Kidney tubule cell (primary cell): Measurements from ENCODE around the gene IRF4.

ENCODE experiments used
- DNase-seq: peaks from one replicate; pipeline ENCODE4 v3.0.0-alpha.2; 2018; ENCODE audit warnings: low spot score

Gene IRF4

DNA sequence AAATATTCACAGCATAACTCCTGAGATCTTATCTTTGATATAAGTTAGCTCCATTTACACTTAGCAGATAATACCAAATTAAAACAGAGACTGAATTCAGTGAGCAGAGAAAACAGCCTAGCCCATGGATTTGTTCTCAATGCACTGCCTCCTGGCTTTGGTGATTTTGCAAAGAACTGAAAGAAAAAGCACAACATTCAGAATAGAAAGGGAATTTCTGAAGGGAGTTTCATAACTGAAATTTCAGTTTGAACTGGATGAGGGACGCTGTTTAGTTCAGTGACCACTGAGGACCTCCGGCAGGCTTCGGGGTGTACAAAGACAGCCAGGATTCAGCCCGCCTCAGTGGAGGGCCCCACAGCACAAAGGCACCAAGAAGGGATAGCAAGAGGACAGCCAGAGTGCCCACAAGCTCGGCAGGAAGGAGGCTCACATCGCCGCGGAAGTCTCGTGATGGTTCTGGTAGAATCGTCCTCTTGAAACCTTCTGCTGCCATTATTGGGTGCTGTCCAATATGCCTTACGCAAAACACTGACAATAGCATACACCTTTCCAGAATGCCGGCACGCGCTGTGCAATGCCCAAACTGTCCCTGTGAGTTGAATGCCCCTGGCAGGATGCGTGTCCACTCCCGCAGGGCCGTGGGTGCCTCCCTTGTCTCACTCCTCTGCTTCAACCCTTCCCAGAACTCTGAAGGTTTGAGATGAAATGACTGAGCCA, 9.7 kb upstream of the IRF4 start:
- DNase-seq: no peak

DNA sequence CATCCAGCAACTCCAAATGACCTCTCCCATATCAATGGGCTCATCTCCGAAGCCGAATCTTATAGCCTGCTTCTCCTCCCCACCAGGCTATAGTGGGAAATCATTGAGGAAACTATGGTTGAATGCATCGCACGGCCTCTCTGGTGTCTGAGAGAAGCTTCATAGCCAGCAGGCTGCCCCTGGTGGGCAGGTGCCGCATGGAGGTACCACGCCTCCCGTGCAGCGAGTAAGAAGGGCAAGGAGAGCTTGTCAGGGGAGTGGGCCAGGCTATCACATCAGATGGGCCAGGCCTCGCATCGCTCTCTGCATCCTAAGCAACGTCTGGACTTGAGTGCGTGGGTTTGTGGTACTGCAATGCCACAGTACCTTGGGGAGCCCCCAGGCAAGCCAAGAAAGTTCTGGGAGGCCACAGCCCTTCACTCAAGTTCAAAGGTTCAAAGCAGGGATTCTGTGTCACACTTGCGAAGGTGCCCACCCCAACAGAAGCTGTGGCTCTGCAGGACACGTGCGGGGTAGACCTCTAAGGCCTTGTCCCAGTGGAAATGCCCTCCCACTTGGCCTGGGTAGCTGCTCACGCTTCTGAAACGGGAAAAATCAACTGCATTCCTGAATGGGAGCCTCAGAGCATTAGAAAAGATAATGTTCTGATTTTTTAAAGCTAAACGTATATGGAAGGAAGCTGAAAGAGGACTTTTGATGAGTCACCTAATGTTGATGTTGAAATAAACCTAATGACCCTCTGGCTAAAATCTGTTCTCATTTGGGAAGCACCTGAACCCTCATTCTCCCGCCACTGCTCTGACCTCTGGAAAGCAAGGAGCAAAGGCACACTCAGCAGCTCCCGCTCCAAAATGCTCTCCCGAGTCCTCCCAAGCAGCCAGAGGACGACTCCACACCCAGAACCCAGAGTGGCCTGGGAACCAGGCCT, 8.4 kb upstream of the IRF4 start:
- no peak for DNase-seq

DNA sequence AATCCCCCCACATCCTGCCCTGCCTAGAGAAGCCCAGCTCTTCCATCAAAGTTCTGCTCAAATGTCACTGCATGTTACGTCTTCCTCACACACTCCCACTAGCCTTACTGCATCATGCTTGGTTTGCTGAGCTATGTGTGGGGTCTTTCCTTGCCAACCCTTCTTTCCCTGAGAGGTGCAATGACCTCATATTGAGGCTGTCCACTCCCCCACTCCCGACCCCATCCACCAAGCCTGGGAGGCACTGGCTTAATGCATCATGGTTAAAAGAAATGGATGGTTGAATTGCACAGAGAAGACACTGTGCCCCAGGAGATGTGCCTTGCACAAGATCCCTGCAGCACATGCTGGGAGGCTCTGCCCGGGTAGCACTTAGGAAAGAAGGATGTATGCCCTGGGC, 7.7 kb upstream of the IRF4 start:
- DNase-seq: no peak

DNA sequence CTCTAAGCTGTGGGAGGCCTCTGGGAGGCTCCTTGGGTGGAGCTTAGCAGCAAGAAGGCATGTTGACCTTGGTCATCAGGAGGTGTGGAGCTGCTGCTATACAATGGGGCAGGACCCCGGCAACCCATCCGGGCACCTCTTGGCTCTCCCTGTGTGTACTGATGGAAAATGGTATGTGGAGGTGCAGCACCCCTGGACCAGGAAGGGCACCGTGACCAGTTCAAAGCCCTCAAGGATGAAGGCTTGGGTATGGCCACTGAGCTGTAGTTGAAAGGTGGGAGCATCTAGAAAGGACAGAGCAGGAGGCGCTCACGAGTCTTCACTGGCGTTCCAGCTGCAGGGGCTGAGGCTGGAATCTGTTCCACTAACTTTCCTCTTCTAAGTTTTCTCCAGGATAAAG, 6.7 kb upstream of the IRF4 start:
- DNase-seq: no peak

DNA sequence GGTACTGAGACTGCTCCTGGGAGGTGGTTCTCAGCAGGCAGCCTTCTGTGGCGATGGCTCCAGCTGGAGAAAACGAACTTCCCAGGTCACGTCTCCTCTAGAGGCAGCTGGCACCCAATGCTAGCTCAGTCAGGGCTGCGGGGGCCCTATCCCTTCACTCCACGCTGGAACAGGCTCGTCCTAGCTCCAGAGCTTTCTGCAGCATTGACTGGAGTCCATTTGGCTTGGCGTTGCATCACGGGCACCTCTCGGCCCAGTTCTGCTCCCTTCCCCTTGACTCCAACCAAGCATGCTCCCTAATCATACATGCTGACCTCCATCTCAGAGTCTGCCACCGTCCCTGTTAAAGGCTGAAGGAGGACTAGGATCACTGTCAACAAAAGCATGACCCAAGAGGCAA, 5.9 kb upstream of the IRF4 start:
- no peak for DNase-seq

DNA sequence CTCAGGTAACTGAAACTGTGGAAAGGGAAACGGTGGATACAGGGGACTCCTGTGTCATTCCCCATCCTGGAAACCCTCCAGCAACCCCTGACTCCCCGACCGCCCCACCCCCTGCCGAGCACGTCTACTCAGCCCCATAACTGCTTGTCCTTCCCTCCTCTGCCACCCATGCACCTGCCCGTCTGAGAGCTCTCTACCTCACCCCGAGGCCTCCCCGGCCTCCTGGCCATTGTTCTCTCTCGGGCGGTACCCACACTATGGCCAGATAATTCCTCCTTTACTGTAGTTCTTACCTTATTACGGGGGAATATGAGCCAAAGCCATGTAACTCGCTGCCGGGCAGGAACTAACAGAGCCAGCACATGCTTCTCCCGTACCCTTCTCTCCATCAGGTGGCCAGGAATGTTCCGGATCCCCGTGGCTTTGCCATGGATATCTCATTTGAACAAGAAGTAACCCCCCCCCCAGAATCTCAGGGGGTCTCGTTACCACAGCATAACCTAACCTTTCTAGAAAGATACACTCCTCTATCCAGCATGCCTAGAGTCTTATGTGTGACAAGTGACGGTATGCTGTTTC, 4.8 kb upstream of the IRF4 start:
- DNase-seq: no peak

DNA sequence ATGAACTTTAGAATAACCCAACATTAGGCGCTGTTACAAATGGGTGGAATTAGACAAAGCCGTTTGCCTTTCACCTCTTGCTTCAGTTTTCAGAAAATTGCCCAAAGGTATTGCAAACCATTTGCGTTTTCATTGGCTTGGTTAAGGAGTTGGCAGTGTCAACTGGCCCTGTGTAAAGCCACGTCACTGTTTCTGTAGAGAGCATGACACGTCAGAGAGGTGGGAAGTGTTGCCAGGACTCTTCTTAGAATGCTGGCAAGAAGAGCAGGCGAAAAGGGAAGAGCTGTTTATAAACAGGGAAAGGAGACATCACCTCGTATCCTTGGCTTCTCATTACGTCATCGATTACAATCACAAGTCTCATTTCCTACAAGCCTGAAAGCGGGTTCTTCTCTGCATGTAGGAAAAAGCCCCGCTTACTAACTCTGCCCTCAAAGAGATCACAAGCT, 4.2 kb upstream of the IRF4 start:
- no peak for DNase-seq

DNA sequence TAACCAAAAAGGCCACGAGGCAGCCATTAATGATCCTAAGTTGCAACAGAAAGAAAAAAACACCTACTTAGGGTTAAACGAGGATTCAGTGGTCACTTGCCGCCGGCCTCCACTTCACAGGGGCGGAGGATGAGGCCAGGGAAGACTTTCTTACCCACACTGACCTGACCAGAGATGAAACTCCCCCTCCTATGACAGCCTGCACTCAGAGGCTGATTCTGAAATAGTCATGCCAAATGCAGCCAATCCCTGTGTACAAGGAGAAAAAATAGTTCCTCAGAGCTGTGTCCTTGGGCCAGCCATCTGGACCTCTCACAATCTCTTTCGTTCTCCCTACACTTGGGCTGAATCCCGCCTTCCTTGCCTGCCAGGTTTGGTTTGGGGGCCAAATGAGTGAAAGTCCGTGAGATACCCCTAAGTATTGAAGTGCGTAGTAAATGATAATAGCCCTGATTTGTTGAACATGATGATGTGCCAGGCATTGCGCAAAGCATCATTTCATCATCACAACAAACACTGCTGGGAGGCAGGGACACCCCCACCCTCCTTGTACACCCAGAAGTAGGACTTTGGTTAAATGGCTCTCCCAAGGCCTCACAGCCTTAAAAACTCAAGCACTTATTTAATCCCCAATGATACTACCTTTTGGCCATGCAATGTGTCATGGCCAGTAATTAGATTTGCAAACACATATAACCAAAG, 3.2 kb upstream of the IRF4 start:
- no peak for DNase-seq

DNA sequence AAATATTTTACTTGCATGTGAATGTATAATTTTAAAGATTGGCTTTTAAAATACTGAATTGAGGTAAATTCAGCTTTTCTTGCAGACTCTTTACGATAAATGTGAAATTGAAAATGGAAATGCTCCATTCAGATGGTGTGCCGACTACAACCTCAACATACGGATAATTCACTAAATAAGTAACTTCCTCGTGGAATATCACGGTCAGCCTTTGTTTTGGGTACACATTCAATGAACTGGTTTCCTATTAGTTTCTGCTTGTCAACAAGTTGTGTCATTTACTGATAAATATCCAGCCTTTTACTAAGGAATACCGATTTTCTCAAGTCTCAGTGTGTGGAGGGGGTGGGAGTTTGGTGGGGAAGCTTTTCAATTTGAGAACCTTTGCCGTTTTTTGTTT, 2.4 kb upstream of the IRF4 start:
- no peak for DNase-seq

DNA sequence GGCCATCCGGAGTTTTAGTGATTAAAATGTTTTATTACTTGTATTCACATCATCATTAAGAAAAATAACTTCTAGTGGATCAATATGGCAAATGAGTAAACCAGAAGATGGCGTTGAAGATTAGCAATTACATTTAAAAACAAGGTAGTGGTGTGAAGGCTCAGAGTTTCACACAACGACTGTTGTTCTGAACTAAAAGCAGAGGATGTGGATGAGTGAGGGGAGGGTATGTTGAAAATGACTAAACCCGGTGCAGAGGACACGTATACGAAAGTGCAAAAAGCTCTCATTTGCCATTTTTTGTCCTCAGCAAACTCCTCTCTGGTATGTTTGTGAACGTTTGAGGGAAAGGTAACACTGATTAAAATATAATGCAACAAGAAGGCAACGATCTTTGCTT, 1.9 kb upstream of the IRF4 start:
- no peak for DNase-seq

DNA sequence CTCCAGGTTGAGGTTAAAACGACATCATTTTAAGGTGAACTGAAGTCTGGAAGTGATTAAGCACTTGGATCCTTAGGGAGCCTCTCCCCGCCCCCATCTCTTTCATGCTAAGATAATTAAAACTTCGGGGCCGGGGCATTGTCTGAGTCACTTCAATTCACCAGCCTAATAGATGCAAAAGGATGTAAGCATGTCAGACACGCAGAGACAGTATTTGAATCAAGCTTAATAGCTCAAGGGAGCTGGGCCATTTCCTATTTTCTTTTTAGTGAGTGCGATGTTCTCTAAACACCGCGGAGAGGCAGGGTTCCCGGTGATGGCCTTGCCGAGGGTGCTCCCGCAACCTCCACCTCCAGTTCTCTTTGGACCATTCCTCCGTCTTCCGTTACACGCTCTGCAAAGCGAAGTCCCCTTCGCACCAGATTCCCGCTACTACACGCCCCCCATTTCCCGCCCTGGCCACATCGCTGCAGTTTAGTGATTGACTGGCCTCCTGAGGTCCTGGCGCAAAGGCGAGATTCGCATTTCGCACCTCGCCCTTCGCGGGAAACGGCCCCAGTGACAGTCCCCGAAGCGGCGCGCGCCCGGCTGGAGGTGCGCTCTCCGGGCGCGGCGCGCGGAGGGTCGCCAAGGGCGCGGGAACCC, 516 bp upstream of the IRF4 start:
- DNase-seq: peak; percentile 5

DNA sequence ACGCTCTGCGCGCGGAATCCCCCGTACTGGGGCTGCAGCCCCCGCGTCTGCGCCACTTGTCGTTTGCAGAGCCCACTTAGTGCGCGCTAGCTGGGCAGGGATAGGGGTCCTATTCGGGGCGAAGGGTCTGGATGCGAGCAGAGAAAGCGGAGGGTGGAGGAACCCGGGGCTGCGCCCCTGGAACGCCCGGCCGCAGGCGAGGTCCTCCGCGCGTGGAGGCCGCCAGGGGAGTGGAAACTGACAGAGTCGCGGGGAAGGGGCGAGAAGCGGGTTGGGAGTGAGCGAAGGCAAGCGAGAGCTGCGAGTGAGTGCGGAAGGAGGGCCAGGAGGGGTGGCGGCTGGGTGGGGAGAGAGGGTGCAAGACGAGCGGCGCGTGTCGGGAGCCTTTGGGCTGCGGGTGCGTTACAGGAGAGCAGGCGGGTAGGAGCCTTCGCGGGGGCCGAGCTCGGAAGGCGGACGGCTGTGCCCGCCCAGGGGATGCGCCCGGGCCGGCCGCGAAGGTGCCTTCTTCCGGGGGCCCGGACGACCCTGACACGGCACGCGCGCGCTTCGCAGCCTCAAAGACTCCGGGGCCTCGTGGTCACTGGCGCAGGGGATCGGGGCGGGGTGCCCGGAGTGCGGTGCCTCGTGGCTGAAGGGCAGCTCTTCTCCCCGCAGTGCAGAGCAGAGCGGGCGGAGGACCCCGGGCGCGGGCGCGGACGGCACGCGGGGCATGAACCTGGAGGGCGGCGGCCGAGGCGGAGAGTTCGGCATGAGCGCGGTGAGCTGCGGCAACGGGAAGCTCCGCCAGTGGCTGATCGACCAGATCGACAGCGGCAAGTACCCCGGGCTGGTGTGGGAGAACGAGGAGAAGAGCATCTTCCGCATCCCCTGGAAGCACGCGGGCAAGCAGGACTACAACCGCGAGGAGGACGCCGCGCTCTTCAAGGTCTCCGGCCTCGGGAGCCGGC, 1.2 kb downstream of the IRF4 start:
- no peak for DNase-seq

DNA sequence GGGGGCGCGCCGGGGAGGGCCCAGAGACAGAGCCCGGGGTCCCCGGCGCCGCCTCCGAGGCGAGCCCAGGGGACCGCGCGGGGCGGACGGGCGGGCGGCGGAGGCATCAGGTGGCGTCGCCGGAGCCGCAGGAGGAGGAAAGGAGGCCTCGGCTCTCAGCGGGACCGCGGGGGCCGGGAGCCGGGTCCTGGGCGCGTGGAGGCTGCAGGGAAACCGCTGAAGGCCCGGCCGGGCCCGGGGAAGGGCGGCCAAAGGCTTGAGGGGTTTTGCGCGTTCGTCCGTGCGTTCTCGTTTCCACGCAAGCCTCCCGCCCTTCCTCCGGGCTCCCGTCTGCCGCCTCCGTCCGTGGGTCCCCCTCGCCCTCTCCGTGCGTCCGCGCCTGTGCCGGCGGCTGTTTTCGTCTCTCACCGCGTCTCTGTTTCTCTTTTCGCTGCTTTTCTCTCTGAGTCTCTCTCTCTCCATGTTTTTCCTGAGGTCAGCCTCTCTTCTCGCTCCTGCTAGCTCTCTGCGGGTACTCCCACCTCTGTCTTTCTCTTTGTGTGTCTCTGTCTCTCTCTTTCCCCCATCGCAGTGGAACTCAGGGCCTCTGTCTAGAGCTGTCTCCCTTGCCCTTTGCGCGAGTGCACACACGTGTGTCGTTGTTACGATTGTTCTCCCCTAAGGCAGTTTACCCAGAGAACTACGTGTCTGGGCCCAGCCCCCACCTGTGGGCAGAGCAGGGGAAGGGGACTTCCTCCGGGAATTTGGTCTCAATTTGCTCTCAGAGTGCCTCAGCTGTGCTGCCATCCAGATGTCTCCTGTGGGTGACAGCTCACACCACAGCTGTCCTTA, 2.1 kb downstream of the IRF4 start:
- DNase-seq: no peak

DNA sequence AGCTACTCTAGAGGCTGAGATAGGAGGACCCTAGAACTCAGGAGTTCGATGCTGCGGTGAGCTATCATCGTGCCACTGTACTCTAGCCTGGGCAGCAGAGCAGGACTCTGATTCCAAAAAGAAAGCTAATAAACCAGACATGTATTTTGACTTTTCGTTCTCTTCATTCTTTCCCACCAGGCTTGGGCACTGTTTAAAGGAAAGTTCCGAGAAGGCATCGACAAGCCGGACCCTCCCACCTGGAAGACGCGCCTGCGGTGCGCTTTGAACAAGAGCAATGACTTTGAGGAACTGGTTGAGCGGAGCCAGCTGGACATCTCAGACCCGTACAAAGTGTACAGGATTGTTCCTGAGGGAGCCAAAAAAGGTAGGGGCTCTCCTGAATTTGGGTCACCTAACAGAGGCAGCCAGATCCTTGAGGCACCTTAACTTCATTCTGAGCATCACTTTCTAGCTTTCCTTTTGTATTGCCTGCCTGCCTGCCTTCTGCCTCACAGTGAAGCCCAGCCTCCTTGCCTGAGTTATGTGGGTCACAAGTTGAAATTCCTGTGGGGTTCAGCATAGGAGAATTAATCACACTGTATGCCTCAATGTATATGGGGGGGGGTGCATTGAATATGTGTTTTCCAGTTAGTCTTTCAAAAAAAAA, 3.2 kb downstream of the IRF4 start:
- DNase-seq: no peak

DNA sequence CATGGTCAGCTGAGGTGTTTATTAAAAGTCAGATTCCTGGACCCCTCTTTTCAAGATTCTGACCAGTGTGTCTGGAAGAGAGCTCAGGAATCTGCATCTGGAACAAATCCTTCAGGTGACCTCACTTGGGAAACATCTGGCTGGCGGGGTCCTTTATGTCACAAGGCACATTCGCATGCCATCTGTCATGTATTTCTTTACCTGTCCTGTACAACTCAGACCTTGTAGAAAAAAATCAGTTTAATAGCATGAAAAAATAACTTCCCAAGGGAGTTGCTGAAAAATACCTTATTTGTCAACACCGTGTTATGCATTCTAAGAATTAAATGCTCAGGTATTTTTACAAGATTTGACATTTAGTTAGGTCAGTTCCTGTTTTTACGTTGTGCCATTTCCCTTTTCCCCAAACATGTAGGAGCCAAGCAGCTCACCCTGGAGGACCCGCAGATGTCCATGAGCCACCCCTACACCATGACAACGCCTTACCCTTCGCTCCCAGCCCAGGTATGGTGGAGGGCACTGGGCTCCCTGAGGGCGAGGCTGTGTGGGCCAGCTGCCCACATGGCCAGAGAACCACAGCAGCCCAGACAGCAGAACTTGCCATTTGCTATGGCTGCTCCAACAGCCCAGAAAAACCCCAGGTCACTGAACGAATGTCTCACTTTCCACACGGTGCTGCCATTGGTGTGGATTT, 4.0 kb downstream of the IRF4 start:
- no peak for DNase-seq

DNA sequence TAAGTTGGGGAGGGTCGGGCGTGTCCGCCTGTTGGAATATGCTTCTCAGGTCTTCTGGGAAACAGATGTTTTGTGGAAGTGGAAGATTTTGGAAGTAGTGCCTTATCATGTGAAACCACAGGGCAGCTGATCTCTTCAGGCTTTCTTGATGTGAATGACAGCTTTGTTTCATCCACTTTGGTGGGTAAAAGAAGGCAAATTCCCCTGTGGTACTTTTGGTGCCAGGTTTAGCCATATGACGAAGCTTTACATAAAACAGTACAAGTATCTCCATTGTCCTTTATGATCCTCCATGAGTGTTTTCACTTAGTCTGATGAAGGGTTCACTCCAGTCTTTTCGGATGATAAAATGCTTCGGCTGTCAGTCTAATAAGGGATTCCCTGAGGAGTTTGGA, 4.6 kb downstream of the IRF4 start:
- DNase-seq: no peak

DNA sequence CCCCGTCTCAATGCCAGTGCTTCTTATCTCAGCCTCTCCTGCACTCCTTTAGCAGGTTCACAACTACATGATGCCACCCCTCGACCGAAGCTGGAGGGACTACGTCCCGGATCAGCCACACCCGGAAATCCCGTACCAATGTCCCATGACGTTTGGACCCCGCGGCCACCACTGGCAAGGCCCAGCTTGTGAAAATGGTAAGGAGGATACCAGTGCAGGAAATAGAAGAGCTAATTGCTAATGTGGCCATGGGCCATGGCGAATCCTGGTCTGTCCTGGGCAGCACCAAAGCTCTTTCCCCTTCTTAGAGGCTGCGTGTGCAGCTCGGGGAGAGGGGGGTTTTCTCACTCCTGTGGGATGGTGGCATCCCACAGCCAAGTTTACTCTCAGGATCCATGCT, 5.5 kb downstream of the IRF4 start:
- DNase-seq: no peak

DNA sequence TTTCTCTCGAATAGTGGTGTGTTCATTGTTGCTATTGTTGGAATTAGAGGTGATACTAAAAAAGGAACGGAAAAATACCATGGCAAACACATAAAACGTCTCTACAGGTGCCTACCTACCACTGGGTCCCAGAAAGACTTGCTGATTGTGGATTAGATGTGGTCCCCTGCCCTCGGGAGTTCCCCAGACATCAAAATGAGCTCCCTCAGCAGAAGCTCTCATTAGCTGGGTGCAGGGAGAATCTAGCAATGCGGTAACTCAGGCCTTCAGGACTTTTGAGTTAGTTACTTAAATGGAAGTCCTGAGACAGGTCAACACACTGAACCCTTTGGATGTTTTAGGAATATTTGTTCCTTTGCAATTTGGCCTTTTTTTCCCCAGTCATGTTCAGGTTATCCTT, 6.1 kb downstream of the IRF4 start:
- DNase-seq: no peak

DNA sequence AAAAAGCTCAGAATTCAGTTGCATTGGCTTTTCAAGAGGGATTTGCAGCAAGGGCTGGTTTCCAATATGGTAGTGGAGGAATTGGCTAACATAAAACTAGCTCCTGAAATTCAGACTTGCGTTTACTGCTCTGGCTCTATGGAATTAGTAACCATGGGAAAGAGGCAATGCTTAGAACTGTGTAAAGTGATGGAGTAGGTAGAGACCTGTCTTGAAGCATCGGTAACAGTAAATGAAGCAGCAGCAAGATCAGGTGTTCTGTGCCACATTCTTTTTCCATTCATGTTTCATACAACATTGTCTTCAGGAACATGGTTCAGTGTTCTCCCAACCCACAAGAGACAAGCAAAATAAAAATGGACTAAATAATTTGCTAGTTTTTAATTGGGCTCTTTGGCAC, 6.5 kb downstream of the IRF4 start:
- DNase-seq: no peak
